ENCODE results near the gene FAM107B.

The FAM107B gene

DNA sequence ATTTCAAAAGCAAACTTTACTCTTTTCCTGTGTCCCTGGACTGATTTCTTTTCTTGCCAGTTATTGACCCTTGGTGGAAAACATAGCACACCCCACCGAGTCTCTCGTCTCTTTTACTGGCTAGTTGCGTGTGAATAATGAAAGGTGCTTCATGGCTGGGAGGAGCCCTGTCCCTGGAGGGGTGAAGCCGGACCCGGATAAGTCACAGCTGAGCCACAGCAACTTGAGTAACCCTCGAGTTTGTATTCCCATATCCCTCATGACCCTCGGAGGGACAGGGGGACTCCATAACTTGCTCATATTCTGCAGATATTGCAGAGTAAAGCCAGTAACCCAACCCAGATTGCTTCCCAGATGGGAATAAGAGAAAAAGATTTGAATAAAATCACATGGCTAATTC lies 296.5 kb downstream of the FAM107B start:
- DNase-seq = no peak

DNA sequence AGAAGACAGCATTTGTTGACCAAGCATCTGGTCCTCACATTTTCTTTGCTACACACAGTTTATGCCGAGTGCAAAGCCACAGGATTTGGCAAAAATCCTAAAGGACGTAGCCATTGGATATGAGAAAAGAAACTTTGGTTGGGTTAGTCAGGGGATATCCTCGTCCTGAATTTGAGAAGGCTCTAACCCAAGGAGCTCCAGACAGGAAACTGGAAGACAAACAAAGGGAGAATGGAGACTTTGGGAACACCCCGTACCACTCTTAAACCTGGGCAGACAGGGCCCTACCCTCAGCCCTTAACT lies 297.3 kb downstream of the FAM107B start:
- DNase-seq = no peak

DNA sequence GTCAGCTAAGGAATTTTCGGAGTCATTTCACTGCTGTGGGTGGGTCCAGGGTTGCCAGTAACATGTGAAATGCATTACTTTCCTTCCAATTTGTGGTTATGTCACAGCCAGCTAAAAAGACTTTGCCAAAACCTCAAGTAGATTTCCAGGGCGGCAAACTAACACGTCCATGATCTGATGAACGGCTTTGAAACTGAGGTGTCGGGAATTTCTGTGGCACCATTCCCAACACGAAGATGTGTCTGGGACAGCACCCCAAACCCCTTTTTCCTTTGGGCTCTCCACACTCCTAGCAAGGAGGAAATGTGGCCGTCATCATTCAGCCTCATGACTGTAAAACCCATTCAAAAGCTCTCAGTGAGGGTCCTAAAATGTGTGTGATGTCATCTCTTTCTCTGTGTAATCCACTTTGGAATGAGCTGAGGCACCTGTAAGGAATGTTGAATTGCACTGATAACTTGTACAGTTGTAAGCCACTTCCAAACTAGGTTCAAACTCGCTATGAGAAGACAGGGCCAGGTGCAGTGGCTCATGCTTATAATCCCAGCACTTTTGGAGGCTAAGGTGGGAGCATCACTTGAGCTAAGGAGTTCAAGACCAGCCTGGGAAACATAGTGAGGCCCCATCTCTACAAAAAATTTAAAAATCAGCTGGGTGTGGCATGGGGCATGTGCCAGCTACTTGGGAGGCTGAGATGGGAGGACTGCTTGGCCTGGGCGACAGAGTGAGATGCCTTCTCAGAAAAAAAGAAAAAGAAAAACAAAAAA lies 297.9 kb downstream of the FAM107B start:
- no peak for DNase-seq

DNA sequence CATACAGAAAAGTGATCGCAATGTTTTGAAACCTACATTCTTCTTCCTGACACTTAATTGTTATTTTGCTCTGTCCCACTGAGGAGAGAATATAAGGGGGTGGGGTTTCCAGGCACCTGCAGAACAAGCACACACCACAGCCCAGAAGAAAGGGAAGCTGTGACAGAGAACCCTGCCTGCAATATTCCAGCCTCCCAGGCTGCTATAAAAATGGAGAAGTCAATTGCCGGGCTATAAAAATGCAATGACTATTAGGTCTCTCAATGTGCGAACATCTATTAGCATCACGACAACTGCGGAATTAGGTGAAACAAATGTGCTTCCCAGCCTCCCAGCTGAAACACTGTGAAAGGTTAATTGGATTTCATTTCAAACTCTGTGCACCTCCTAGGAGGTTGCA lies 298.7 kb downstream of the FAM107B start:
- DNase-seq = no peak

DNA sequence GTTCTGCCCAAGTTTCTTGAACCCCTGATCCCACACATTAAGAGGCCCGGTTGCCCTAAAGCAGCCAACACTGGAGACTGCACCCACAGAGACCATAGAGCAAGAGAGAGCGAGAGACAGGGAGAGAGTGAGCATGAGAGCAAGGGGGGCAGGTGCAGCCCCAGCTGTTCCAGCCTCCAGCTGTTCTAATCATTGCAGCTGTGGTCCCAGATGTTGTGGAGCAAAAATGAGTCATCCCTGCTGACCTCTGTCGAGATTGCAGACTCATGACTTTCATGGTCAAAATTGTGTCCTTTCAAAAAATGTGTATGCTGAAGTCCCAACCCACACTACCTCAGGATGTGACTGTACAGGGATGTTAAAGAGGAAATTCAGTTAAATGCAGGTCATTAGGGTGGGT lies 300.0 kb downstream of the FAM107B start:
- DNase-seq = no peak

DNA sequence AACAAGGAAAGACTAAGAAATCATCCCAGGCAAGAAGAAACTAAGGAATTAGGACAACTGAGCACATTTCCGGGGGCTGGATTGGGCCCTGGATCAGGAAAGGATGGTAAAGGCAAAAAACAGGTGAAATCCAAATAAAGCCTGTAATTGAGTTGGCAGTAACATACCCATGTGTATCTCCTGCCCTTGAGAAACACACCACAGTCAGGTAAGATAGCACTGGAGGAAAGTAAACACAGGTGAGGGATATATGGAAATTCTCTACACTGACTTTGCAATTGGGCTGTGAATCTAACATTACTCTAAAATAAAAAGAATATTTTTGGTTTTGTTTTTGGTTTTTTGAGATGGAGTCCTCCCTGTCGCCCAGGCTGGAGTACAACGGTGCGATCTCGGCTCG lies 303.8 kb downstream of the FAM107B start:
- DNase-seq = no peak

DNA sequence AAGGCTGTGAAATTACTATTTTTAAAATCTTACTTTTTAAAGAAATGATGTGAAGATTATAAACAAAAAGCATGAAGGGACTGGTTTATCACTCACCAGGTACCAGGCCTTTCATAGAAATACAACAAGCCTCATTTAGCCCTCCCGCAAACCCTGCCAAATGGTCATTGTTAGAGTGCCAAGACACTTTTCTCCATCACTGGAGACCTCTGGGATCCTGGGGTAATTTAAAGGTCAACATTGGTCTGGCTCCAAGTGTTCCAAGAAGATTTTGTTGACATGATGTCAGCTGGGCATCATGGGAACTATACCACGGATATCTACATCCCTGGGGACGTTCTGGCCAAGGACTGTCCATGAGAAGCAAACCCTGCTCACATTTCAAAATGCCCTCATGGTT lies 306.0 kb downstream of the FAM107B start:
- DNase-seq = no peak
